Breast epithelium (tissue), 3 donors: ENCODE data around the gene EFNB2.

Experiments
- POLR2A ChIP-seq: fragments of 450-650 bp; IDR thresholded peaks from one replicate; pipeline ENCODE4 v1.6.1; 2016; ENCODE audit warnings: antibody characterized with exemption, mild to moderate bottlenecking, moderate library complexity
- TF ChIP-seq, protein P1 (sequence below), 3 donors: fragments of 450-650 bp; IDR thresholded peaks; one replicate each; pipeline ENCODE4 v1.5.1; 2016 to 2017; ENCODE audit warnings: antibody characterized with exemption in 3 of 3, mild to moderate bottlenecking in 3 of 3, moderate library complexity in 3 of 3

DNA sequence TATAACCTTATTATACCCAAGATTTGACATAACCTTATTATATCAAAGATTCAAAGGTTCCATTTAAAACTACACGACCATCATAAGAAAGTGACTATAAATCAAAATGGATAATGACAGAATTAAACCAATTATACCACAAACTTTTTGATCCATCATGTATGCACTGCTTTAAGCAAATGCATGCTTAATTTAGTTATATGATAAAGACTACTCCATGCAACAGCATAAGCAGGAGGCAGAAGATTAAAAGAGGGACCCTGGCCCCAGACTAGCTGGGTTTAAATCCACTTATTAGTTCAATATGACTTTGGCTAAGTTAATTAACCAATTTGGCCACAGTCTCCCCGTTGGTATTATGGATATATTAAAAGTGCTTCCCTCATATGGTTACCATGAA lies 11.4 kb downstream of the EFNB2 start:
- TF ChIP-seq, protein P1, sequence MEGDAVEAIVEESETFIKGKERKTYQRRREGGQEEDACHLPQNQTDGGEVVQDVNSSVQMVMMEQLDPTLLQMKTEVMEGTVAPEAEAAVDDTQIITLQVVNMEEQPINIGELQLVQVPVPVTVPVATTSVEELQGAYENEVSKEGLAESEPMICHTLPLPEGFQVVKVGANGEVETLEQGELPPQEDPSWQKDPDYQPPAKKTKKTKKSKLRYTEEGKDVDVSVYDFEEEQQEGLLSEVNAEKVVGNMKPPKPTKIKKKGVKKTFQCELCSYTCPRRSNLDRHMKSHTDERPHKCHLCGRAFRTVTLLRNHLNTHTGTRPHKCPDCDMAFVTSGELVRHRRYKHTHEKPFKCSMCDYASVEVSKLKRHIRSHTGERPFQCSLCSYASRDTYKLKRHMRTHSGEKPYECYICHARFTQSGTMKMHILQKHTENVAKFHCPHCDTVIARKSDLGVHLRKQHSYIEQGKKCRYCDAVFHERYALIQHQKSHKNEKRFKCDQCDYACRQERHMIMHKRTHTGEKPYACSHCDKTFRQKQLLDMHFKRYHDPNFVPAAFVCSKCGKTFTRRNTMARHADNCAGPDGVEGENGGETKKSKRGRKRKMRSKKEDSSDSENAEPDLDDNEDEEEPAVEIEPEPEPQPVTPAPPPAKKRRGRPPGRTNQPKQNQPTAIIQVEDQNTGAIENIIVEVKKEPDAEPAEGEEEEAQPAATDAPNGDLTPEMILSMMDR (IDR thresholded peaks at IDR 0.05), result no peak
- no peak for TF ChIP-seq POLR2A
